Measurements from ENCODE around the gene LRRC37A3.
"Not testable (repeated sequence)": the region's sequence is repeated elsewhere in the genome, so short reads cannot be mapped to it uniquely, and the experiment has no call there.

Gene LRRC37A3

DNA sequence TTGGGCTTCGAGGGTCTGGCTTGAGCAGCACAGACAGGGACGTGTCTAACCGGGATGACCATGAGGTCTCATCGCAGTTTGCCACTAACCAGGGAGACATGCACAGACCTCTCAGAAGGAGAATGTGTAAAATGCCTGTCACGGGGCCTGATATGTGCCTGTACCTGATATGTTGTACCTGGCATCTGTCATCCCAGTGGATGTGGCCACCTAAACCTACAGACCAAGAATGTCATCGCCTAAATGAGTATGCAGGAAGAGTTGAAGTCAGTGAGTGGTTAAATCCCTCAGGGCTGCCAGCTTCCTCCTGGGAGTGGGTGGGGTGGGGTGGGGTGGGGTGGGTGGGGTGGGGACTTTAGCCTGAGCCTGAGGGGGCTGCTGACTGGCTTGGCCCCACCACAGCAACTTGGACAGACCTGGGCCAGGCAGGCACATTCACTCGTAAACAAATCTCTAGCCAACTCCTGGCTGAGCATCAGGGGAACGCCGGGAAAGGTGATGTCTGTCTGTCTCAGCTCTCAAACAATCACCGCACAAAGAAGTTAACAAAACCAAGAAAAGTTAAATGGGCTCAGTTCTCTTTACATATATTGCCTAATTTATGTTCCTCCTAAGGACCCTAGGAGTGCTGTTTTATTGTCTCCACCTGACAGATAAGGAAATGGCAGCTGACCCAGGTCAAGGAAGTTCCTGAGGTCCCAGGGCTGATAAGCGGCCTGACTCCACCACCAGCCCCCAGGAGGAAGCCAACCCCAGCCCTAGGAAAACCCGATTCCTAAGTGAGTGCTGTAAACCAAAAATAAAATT lies 89.3 kb downstream of the LRRC37A3 start:
- DNase-seq: not testable (repeated sequence)

DNA sequence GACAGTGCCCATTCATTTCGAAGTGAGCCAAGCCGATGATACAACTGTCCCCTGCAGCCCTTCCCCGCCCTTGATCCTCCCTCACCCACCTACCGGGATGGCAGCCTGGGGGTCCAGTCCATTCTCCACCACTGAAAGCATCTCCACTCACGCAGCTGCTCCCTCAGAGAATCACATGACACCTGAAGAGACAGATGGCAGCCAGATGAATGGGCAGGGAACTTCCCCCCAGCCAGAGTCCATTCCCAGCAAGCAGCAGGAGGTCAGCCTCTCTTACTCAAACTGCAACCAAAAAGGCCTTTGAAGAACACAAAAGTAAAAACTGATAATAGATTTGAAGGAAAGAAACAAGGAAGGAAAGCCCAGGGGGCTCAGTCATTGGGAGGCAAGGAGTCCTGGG lies 90.2 kb downstream of the LRRC37A3 start:
- DNase-seq: not testable (repeated sequence)

DNA sequence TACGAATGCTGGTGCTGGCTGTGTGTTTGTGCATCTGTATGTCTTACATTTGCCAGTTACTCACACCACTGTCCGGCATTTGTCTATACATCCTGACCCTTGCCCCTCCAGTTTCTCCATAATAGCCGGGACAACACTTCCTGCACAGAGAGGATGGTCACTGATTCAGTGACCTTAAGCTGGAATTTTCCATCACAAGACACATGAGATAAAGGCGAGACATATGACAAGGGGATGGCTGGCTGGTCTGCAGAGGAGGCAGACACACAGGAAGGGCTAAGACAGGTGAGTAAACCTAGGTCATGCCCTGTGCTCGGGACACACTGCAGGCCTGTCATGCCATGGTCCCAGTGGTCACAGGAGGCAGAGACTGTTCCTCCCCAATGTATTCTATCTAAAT lies 100.4 kb downstream of the LRRC37A3 start:
- DNase-seq: not testable (repeated sequence)

DNA sequence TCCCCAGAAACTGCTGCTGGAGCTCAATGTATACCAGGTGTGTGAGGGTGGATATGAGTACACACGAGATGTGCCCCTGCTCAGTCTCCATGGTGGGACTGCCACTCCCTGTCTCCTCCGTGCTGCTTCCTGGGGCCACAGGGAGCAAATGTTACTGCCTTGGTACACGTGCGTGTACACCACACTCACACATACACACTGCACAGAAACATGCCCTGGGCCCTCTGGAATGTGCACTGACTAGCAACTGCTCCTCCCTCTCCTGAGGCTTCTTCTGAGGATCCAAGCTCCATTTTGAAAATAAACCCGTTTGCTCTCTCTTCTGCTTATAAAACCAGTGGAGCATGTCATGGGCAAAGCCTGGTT lies 103.5 kb downstream of the LRRC37A3 start:
- DNase-seq: not testable (repeated sequence)

DNA sequence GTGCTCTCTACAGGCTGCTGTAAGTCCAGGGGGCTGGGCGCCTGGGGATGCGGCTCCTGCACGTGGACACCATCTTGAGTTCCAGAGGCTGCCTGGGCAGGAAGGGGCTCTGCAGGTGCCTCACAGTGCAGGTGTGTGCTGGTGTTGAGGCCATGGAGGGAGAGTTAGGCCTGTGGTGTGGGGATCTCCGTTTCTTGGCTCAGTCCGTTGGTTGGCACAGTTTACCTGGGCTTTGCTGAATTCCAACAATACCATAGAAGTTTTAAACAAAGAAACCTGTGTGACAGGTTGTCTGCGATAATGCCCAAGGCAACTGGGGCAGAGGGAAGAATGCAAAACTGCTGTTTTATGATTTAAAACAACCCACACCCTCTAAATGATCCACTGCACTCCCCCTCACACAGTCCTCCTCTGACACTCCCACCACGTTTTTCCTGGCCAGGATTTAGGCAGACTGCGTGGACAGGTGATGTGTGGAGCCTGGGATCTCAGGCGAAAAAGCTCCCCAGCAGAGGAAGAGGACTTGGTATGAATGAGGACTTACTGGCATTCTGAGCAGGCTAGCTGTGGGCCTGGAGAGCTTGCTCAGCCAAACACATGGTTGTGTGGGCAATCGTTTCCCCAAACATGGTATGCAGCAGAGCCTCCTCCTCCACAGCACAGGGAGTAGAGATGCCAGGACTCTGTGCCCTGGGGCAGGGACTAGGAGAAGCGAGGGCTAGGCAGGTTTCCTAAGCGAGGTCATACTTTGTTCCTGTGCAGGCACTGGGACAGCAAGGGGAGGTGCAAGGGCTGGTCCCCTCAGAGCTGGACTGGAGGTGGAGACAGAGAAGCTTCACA lies 104.1 kb downstream of the LRRC37A3 start:
- DNase-seq: not testable (repeated sequence)

DNA sequence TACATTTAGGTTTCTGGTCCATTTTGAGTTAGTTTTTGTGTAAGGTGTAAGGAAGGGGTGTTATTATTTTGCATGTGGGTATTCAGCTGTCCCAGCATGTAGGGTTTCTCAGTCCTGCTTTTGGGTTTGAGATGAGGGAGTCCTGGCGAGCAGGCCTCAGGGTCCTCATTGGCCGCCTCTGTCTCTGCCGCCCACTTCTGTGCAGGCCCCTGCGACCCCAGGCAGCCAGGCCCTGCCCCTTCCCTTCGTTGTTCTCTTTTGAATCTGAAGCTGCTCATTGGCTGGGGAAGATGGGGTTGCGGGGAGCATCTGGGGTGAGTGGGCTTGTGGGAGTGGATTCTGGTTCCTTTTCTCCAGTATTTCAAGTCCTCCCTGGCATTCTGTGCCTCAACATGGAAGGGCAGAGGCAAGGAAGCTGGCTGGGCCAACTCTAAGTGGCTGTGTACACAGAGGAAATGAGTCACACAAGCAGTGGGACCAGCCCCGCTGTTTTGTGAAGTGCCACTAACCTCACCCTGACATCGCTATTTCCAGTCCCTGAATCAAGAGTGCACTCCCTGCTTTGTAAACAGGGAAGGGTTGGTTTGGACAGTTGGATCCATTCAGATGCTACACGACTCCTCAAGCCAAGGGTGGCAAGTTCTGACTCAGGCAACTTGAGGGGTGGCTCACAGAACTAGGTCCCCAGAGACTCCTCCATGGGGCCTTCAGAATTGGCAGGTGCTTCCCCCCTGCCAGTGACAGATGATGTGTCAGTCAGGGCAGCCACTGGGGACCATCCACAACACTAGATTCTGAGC lies 110.9 kb downstream of the LRRC37A3 start:
- peak; percentile 43 for DNase-seq
